ENCODE data around the gene SLC23A3. TPM values are rescaled to one million over a fixed set of nuclear protein-coding genes. Genes with fewer than 3 reads are reported as not detected.

Gene SLC23A3
- polyA plus RNA-seq, 3 donors: 1.1 TPM; not detected in 2

- H3K27ac Mint-ChIP-seq: no peak overlapping the region
- H3K9me3 Mint-ChIP-seq: peaks cover 0 to 2% (median 0%) of the 10 kb centered on the region in 7 donors
- no peaks in the 10 kb centered on the region for H3K9me3 ChIP-seq (replicated peaks in 1 of 2; ENCODE audit: control insufficient read depth in 1 of 2, insufficient read depth in 1 of 2, low read length in 2 of 2)
- H3K9ac ChIP-seq (ENCODE audit: insufficient read depth, low read length, poor library complexity, severe bottlenecking): no peak overlapping the region
- peak in 1 of 3 donors; percentile 28 for DNase-seq
- H3K4me1 Mint-ChIP-seq: peaks cover 9% of the 10 kb centered on the region
- peaks cover 16 to 25% of the 10 kb centered on the region in 2 donors for H3K36me3 Mint-ChIP-seq
- intact Hi-C loops (cut with micrococcal nuclease): no loop called here
- peaks cover 38% of the 10 kb centered on the region for H4K20me1 ChIP-seq (ENCODE audit: insufficient read depth, low read length)
- 43% methylated on average over 8 of the region's 10 CpGs for WGBS (ENCODE audit: insufficient coverage)
- no peaks in the 10 kb centered on the region for H3K4me1 ChIP-seq (ENCODE audit: control insufficient read depth in 1 of 2, insufficient read depth in 2 of 2, low read length in 2 of 2)
- no peak overlapping the region for H3K4me3 Mint-ChIP-seq
- no peaks in the 10 kb centered on the region for H3K36me3 ChIP-seq (replicated peaks in 1 of 2; ENCODE audit: control insufficient read depth in 1 of 2, insufficient read depth in 2 of 2, low read length in 2 of 2)
- no peak overlapping the region for H3K4me2 ChIP-seq (replicated peaks; ENCODE audit: extremely low read depth, low read length, poor library complexity, severe bottlenecking)
- H3K4me3 ChIP-seq (replicated peaks in 1 of 3; ENCODE audit: low read depth in 2 of 3, low read length in 3 of 3): no peak overlapping the region
- no peak overlapping the region for H3K27ac ChIP-seq (ENCODE audit: low read depth in 1 of 2, low read length in 2 of 2)
- H2AFZ ChIP-seq (ENCODE audit: insufficient read depth, low read depth, low read length, poor library complexity, severe bottlenecking): no peak overlapping the region
- TF ChIP-seq CTCF (IDR thresholded peaks at IDR 0.05): no peak
- no peaks in the 10 kb centered on the region for H3K79me2 ChIP-seq (ENCODE audit: insufficient read depth, low read length)
- no peaks in the 10 kb centered on the region for H3K27me3 ChIP-seq (ENCODE audit: control insufficient read depth in 2 of 2, insufficient read depth in 2 of 2, low read length in 2 of 2)
- H3K27me3 Mint-ChIP-seq (ENCODE audit: low read depth in 3 of 3): peaks cover 0 to 2% (median 1%) of the 10 kb centered on the region in 3 donors
Measured at GRCh38 chr2:219125225-219125885, 44.5 kb downstream of the SLC23A3 start.

DNA sequence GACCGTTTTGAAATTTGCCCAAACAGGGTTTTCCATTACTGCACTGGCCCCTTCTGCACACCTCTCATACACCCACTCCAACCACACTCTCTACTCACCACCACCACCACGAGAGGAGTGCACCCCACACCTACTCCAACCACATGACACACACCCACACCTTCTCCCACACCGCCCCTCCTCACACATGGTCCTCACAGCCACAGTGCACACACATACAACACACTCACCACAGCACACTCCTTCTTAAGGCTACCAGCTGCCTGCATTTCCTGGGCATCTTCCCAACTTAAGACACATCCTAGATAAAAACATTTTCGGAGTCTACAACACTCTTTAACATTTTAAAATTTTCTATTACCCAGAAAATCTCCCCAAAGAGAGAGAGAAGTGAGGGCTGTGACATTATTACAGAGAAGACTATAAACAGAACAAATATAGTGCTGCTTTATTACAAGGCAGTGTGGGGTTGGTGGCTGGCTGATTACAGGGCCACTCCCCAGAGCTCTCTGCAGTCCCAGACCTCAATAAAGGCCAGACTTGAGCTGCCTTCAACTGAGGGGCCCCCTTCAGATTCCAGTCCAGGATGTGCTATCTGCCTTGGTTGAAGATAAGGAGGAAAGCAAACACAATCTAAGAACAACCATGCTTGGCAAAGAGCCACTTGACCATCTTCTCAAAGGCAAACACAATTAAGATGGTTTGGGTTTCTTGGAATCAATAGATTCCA, 45.3 kb downstream of the SLC23A3 start:
- no peak for DNase-seq
- intact Hi-C loops (cut with micrococcal nuclease): no loop called here
- Histone ChIP-seq H3K4me1 (ENCODE audit: control insufficient read depth in 1 of 2, insufficient read depth in 2 of 2, low read length in 2 of 2) (no peaks in the 10 kb centered on the region), H2AFZ (ENCODE audit: insufficient read depth, low read depth, low read length, poor library complexity, severe bottlenecking) (no peak overlapping the region), H3K27ac (ENCODE audit: low read depth in 1 of 2, low read length in 2 of 2) (no peak overlapping the region), H3K9me3 (replicated peaks in 1 of 2; ENCODE audit: control insufficient read depth in 1 of 2, insufficient read depth in 1 of 2, low read length in 2 of 2) (no peaks in the 10 kb centered on the region), H3K36me3 (replicated peaks in 1 of 2; ENCODE audit: control insufficient read depth in 1 of 2, insufficient read depth in 2 of 2, low read length in 2 of 2) (no peaks in the 10 kb centered on the region), H3K79me2 (ENCODE audit: insufficient read depth, low read length) (no peaks in the 10 kb centered on the region), H3K4me2 (replicated peaks; ENCODE audit: extremely low read depth, low read length, poor library complexity, severe bottlenecking) (no peak overlapping the region), H3K9ac (ENCODE audit: insufficient read depth, low read length, poor library complexity, severe bottlenecking) (no peak overlapping the region), H3K27me3 (ENCODE audit: control insufficient read depth in 2 of 2, insufficient read depth in 2 of 2, low read length in 2 of 2) (no peaks in the 10 kb centered on the region), H4K20me1 (ENCODE audit: insufficient read depth, low read length) (peaks cover 45% of the 10 kb centered on the region), H3K4me3 (replicated peaks in 1 of 3; ENCODE audit: low read depth in 2 of 3, low read length in 3 of 3) (no peak overlapping the region)
- H3K27me3 Mint-ChIP-seq (ENCODE audit: low read depth in 3 of 3): peaks cover 0 to 2% (median 1%) of the 10 kb centered on the region in 3 donors
- H3K36me3 Mint-ChIP-seq: peaks cover 16 to 25% of the 10 kb centered on the region in 2 donors
- WGBS (ENCODE audit: insufficient coverage): 82% methylated on average over 3 of the region's 4 CpGs
- peaks cover 10% of the 10 kb centered on the region for H3K4me1 Mint-ChIP-seq
- H3K27ac Mint-ChIP-seq: no peak overlapping the region
- H3K9me3 Mint-ChIP-seq: peaks cover 0 to 2% (median 0%) of the 10 kb centered on the region in 7 donors
- no peak overlapping the region for H3K4me3 Mint-ChIP-seq
- TF ChIP-seq CTCF (IDR thresholded peaks at IDR 0.05): no peak
